ENCODE results near the gene BCL2A1. TPM values are rescaled to one million over a fixed set of nuclear protein-coding genes. Genes with fewer than 3 reads are reported as not detected.
"Not testable (repeated sequence)": the region's sequence is repeated elsewhere in the genome, so short reads cannot be mapped to it uniquely, and the experiment has no call there.

BCL2A1 gene
- polyA plus RNA-seq, 1 donor (not counting 4 experiments of a cell fraction or from before 2014, with no cell fraction given), result 0.10 TPM

DNA sequence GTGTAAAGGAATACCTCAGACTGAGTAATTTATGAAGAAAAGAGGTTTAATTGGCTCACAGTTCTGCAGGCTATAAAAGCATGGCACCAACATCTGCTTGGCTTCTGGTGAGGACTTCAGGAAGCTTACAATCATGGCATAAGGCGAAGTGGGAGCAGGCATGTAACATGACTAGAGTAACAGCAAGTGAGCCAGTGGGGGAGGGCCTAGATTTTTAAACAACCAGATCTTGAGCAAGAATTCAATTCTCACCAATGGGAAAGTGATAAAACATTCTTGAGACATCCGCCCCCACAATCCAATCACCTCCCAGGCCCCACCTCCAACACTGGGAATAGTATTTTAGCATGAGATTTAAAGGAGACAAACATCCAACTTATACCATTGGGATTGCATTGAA, 44.2 kb upstream of the BCL2A1 start:
- Histone ChIP-seq H3K9me1 (ENCODE audit: control insufficient read depth, extremely low read depth, insufficient read depth, low read length) (no peaks in the 10 kb centered on the region), H4K20me1 (ENCODE audit: control insufficient read depth, extremely low read depth, insufficient read depth, low read length) (no peaks in the 10 kb centered on the region)
- TF ChIP-seq EZH2 (IDR thresholded peaks at IDR 0.05; ENCODE audit: low read length), result no peak
- TF ChIP-seq, protein P1, sequence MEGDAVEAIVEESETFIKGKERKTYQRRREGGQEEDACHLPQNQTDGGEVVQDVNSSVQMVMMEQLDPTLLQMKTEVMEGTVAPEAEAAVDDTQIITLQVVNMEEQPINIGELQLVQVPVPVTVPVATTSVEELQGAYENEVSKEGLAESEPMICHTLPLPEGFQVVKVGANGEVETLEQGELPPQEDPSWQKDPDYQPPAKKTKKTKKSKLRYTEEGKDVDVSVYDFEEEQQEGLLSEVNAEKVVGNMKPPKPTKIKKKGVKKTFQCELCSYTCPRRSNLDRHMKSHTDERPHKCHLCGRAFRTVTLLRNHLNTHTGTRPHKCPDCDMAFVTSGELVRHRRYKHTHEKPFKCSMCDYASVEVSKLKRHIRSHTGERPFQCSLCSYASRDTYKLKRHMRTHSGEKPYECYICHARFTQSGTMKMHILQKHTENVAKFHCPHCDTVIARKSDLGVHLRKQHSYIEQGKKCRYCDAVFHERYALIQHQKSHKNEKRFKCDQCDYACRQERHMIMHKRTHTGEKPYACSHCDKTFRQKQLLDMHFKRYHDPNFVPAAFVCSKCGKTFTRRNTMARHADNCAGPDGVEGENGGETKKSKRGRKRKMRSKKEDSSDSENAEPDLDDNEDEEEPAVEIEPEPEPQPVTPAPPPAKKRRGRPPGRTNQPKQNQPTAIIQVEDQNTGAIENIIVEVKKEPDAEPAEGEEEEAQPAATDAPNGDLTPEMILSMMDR (optimal IDR thresholded peaks at IDR 0.05 in 1 of 3, IDR thresholded peaks at IDR 0.05 in 1 of 3, conservative IDR thresholded peaks at IDR 0.05 in 1 of 3; ENCODE audit: extremely low read depth in 1 of 3, insufficient read depth in 2 of 3, low read length in 3 of 3), result no peak

DNA sequence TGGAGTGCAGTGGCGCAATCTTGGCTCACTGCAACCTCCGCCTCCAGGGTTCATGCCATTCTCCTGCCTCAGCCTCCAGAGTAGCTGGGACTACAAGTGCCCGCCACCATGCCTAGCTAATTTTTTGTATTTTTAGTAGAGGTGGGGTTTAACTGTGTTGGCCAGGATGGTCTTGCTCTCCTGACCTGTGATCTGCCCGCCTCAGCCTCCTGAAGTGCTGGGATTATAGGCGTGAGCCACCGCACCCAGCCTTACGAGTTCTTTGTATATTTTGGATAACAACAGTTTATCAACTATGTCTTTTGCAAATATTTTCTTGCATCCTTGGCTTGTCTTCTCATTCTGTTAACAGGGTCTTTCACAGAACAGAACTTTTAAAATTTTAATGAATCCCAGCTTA, 43.2 kb upstream of the BCL2A1 start:
- peaks cover 11% of the 10 kb centered on the region for H3K4me1 ChIP-seq (ENCODE audit: control insufficient read depth, extremely low read depth, insufficient read depth, low read length)
- H3K36me3 ChIP-seq (ENCODE audit: control insufficient read depth in 2 of 2, extremely low read depth in 1 of 2, insufficient read depth in 2 of 2, low read length in 2 of 2); H3K79me2 ChIP-seq (ENCODE audit: control insufficient read depth, insufficient read depth, low read length); H3K9me3 ChIP-seq (ENCODE audit: control insufficient read depth, low read depth, low read length); H3K4me2 ChIP-seq (ENCODE audit: control insufficient read depth, extremely low read depth, insufficient read depth, low read depth, low read length); H3K27me3 ChIP-seq (ENCODE audit: control insufficient read depth, extremely low read depth, insufficient read depth, low read length); H2AFZ ChIP-seq (ENCODE audit: control insufficient read depth, low read length); H3K9ac ChIP-seq (ENCODE audit: control insufficient read depth, extremely low read depth, insufficient read depth, low read length); DNase-seq (ENCODE audit: low read depth, low spot score); FAIRE-seq; H3K9me1 ChIP-seq (ENCODE audit: control insufficient read depth, extremely low read depth, insufficient read depth, low read length); H3K4me3 ChIP-seq (ENCODE audit: control insufficient read depth in 2 of 3, extremely low read depth in 1 of 3, insufficient read depth in 2 of 3, low read depth in 1 of 3, low read length in 3 of 3); H3K27ac ChIP-seq (ENCODE audit: control insufficient read depth, insufficient read depth, low read length); dilution Hi-C loops (cut with MboI; ENCODE audit: extremely low pct_ligation_motif_present, low sequenced_read_pairs); H4K20me1 ChIP-seq (ENCODE audit: control insufficient read depth, extremely low read depth, insufficient read depth, low read length): not testable (repeated sequence)

More for the DNA sequence above, 44.2 kb upstream of the BCL2A1 start:
- FAIRE-seq, result no peak
- Histone ChIP-seq H3K79me2 (ENCODE audit: control insufficient read depth, insufficient read depth, low read length) (no peaks in the 10 kb centered on the region), H3K27ac (ENCODE audit: control insufficient read depth, insufficient read depth, low read length) (no peak overlapping the region), H3K27me3 (ENCODE audit: control insufficient read depth, extremely low read depth, insufficient read depth, low read length) (no peaks in the 10 kb centered on the region), H3K36me3 (ENCODE audit: control insufficient read depth in 2 of 2, extremely low read depth in 1 of 2, insufficient read depth in 2 of 2, low read length in 2 of 2) (no peaks in the 10 kb centered on the region), H2AFZ (ENCODE audit: control insufficient read depth, low read length) (no peak overlapping the region), H3K4me1 (ENCODE audit: control insufficient read depth, extremely low read depth, insufficient read depth, low read length) (peaks cover 8% of the 10 kb centered on the region), H3K9ac (ENCODE audit: control insufficient read depth, extremely low read depth, insufficient read depth, low read length) (no peak overlapping the region), H3K4me3 (ENCODE audit: control insufficient read depth in 2 of 3, extremely low read depth in 1 of 3, insufficient read depth in 2 of 3, low read depth in 1 of 3, low read length in 3 of 3) (no peak overlapping the region), H3K9me3 (ENCODE audit: control insufficient read depth, low read depth, low read length) (no peaks in the 10 kb centered on the region), H3K4me2 (ENCODE audit: control insufficient read depth, extremely low read depth, insufficient read depth, low read depth, low read length) (no peak overlapping the region)
- DNase-seq (ENCODE audit: low read depth, low spot score), result no peak
- dilution Hi-C loops (cut with MboI; ENCODE audit: extremely low pct_ligation_motif_present, low sequenced_read_pairs), result no loop called here

DNA sequence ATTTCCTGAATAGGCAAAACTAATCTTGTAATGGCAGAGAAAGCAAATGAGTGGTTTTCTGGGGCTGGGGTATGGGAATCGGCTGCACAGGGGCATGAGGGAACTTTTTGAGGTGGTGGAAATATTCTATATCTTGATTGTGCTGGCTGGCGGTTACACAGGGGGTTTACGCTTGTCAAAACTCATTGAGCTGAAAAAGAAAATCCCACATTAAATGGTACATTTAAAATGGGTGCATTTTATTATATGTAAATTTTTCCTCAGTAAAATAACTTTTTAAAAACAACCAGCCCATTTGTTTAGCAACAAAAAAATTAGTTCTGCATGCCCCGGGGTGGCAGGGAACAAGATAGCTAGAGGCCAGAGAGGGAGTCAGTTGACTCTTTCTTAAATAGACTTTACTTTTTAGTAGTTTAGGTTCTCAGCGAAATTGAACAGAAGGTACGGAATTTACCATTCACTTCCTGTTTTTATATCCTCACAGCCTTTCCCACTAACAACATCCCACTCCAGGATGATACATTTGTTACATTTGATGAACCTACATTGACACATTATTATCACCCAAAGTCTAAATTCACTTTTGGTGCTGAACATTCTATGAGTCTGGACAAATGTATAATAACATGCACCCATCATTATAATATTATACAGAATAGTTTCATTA, 41.2 kb upstream of the BCL2A1 start:
- no peaks in the 10 kb centered on the region for H3K27me3 ChIP-seq (ENCODE audit: control insufficient read depth, extremely low read depth, insufficient read depth, low read length)
- H3K79me2 ChIP-seq (ENCODE audit: control insufficient read depth, insufficient read depth, low read length), result no peaks in the 10 kb centered on the region
- peaks cover 11% of the 10 kb centered on the region for H3K4me1 ChIP-seq (ENCODE audit: control insufficient read depth, extremely low read depth, insufficient read depth, low read length)
- no peak overlapping the region for H3K27ac ChIP-seq (ENCODE audit: control insufficient read depth, insufficient read depth, low read length)
- H3K4me3 ChIP-seq (ENCODE audit: control insufficient read depth in 2 of 3, extremely low read depth in 1 of 3, insufficient read depth in 2 of 3, low read depth in 1 of 3, low read length in 3 of 3), result no peak overlapping the region
- FAIRE-seq (no peak), DNase-seq (ENCODE audit: low read depth, low spot score) (no peak)
- no peak overlapping the region for H2AFZ ChIP-seq (ENCODE audit: control insufficient read depth, low read length)
- no peaks in the 10 kb centered on the region for H3K36me3 ChIP-seq (ENCODE audit: control insufficient read depth in 2 of 2, extremely low read depth in 1 of 2, insufficient read depth in 2 of 2, low read length in 2 of 2)
- no peaks in the 10 kb centered on the region for H3K9me3 ChIP-seq (ENCODE audit: control insufficient read depth, low read depth, low read length)
- H3K4me2 ChIP-seq (ENCODE audit: control insufficient read depth, extremely low read depth, insufficient read depth, low read depth, low read length), result no peak overlapping the region
- no peaks in the 10 kb centered on the region for H4K20me1 ChIP-seq (ENCODE audit: control insufficient read depth, extremely low read depth, insufficient read depth, low read length)
- dilution Hi-C loops (cut with MboI; ENCODE audit: extremely low pct_ligation_motif_present, low sequenced_read_pairs), result no loop called here
- TF ChIP-seq EZH2 (IDR thresholded peaks at IDR 0.05; ENCODE audit: low read length), result no peak
- TF ChIP-seq, protein P1 (optimal IDR thresholded peaks at IDR 0.05 in 1 of 3, IDR thresholded peaks at IDR 0.05 in 1 of 3, conservative IDR thresholded peaks at IDR 0.05 in 1 of 3; ENCODE audit: extremely low read depth in 1 of 3, insufficient read depth in 2 of 3, low read length in 3 of 3), result no peak
- no peaks in the 10 kb centered on the region for H3K9me1 ChIP-seq (ENCODE audit: control insufficient read depth, extremely low read depth, insufficient read depth, low read length)
- H3K9ac ChIP-seq (ENCODE audit: control insufficient read depth, extremely low read depth, insufficient read depth, low read length), result no peak overlapping the region
